ENCODE results near the gene RPL39L.

Gene RPL39L

DNA sequence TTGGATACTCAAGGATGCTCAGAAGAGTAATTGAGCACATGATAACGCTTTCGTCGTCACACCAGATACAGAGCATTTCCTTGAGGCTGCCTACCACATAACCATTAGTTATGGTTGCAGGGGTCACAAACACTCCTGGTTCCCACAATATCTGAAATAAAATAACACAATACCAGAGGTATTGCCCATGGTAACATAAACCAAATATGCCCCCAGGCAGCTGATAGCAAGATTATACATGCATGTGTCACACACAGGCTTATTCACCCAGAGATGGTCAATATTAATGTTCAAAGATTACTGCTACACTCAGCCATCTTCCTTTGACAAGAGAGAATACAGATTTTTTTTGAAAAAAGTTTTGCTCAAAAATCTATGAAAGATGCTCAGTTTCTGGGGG lies 7.3 kb downstream of the RPL39L start:
- CTCF ChIA-PET = interaction anchor here (0.5 to 1.1 kb wide), 4 partner anchors 19 to 32 kb away, joined by 3 to 8 read pairs (median 3); no protein-coding TSS in a partner anchor
- Histone ChIP-seq H3K9me3 (ENCODE audit: control insufficient read depth, insufficient read depth, low read depth, low read length) (no peaks in the 10 kb centered on the region), H3K36me3 (ENCODE audit: control insufficient read depth in 2 of 2, insufficient read depth in 1 of 2, low read length in 2 of 2) (peaks cover 0 to 11% of the 10 kb centered on the region in 2 experiments; a peak in 1 of 3 replicates), H3K4me1 (ENCODE audit: control insufficient read depth, insufficient read depth, low read length) (no peaks in the 10 kb centered on the region), H3K27ac (ENCODE audit: extremely low read depth, low read depth, low read length) (no peak overlapping the region), H3K4me3 (ENCODE audit: low read depth, low read length) (no peak overlapping the region)
- TF ChIP-seq, protein P1, sequence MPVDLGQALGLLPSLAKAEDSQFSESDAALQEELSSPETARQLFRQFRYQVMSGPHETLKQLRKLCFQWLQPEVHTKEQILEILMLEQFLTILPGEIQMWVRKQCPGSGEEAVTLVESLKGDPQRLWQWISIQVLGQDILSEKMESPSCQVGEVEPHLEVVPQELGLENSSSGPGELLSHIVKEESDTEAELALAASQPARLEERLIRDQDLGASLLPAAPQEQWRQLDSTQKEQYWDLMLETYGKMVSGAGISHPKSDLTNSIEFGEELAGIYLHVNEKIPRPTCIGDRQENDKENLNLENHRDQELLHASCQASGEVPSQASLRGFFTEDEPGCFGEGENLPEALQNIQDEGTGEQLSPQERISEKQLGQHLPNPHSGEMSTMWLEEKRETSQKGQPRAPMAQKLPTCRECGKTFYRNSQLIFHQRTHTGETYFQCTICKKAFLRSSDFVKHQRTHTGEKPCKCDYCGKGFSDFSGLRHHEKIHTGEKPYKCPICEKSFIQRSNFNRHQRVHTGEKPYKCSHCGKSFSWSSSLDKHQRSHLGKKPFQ (tag by site-specific recombination; IDR thresholded peaks at IDR 0.05) = no peak
- TF ChIP-seq, protein P2, sequence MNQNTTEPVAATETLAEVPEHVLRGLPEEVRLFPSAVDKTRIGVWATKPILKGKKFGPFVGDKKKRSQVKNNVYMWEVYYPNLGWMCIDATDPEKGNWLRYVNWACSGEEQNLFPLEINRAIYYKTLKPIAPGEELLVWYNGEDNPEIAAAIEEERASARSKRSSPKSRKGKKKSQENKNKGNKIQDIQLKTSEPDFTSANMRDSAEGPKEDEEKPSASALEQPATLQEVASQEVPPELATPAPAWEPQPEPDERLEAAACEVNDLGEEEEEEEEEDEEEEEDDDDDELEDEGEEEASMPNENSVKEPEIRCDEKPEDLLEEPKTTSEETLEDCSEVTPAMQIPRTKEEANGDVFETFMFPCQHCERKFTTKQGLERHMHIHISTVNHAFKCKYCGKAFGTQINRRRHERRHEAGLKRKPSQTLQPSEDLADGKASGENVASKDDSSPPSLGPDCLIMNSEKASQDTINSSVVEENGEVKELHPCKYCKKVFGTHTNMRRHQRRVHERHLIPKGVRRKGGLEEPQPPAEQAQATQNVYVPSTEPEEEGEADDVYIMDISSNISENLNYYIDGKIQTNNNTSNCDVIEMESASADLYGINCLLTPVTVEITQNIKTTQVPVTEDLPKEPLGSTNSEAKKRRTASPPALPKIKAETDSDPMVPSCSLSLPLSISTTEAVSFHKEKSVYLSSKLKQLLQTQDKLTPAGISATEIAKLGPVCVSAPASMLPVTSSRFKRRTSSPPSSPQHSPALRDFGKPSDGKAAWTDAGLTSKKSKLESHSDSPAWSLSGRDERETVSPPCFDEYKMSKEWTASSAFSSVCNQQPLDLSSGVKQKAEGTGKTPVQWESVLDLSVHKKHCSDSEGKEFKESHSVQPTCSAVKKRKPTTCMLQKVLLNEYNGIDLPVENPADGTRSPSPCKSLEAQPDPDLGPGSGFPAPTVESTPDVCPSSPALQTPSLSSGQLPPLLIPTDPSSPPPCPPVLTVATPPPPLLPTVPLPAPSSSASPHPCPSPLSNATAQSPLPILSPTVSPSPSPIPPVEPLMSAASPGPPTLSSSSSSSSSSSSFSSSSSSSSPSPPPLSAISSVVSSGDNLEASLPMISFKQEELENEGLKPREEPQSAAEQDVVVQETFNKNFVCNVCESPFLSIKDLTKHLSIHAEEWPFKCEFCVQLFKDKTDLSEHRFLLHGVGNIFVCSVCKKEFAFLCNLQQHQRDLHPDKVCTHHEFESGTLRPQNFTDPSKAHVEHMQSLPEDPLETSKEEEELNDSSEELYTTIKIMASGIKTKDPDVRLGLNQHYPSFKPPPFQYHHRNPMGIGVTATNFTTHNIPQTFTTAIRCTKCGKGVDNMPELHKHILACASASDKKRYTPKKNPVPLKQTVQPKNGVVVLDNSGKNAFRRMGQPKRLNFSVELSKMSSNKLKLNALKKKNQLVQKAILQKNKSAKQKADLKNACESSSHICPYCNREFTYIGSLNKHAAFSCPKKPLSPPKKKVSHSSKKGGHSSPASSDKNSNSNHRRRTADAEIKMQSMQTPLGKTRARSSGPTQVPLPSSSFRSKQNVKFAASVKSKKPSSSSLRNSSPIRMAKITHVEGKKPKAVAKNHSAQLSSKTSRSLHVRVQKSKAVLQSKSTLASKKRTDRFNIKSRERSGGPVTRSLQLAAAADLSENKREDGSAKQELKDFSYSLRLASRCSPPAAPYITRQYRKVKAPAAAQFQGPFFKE (tag by site-specific recombination; IDR thresholded peaks at IDR 0.05; ENCODE audit: borderline replicate concordance) = no peak
- no peak for TF ChIP-seq ZNF560 (tag by site-specific recombination; IDR thresholded peaks at IDR 0.05; ENCODE audit: borderline replicate concordance)
- TF ChIP-seq, protein P3, sequence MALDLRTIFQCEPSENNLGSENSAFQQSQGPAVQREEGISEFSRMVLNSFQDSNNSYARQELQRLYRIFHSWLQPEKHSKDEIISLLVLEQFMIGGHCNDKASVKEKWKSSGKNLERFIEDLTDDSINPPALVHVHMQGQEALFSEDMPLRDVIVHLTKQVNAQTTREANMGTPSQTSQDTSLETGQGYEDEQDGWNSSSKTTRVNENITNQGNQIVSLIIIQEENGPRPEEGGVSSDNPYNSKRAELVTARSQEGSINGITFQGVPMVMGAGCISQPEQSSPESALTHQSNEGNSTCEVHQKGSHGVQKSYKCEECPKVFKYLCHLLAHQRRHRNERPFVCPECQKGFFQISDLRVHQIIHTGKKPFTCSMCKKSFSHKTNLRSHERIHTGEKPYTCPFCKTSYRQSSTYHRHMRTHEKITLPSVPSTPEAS (tag by site-specific recombination; IDR thresholded peaks at IDR 0.05) = no peak
- TF ChIP-seq ZNF274 (IDR thresholded peaks at IDR 0.05; ENCODE audit: low read length) = no peak
- no peak for TF ChIP-seq ZNF274 (tag by site-specific recombination; IDR thresholded peaks at IDR 0.05; ENCODE audit: borderline replicate concordance)
- TF ChIP-seq, protein P4, sequence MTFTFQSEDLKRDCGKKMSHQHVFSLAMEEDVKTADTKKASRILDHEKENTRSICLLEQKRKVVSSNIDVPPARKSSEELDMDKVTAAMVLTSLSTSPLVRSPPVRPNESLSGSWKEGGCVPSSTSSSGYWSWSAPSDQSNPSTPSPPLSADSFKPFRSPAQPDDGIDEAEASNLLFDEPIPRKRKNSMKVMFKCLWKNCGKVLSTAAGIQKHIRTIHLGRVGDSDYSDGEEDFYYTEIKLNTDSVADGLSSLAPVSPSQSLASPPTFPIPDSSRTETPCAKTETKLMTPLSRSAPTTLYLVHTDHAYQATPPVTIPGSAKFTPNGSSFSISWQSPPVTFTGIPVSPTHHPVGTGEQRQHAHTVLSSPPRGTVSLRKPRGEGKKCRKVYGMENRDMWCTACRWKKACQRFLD (tag by site-specific recombination; IDR thresholded peaks at IDR 0.05) = no peak
- TF ChIP-seq ZNF19 (tag by site-specific recombination; IDR thresholded peaks at IDR 0.05; ENCODE audit: low read depth) = no peak
- no peak for TF ChIP-seq BCL11A (tag by site-specific recombination; IDR thresholded peaks at IDR 0.05; ENCODE audit: low read depth)
- POLR2A ChIA-PET = no interaction called here

DNA sequence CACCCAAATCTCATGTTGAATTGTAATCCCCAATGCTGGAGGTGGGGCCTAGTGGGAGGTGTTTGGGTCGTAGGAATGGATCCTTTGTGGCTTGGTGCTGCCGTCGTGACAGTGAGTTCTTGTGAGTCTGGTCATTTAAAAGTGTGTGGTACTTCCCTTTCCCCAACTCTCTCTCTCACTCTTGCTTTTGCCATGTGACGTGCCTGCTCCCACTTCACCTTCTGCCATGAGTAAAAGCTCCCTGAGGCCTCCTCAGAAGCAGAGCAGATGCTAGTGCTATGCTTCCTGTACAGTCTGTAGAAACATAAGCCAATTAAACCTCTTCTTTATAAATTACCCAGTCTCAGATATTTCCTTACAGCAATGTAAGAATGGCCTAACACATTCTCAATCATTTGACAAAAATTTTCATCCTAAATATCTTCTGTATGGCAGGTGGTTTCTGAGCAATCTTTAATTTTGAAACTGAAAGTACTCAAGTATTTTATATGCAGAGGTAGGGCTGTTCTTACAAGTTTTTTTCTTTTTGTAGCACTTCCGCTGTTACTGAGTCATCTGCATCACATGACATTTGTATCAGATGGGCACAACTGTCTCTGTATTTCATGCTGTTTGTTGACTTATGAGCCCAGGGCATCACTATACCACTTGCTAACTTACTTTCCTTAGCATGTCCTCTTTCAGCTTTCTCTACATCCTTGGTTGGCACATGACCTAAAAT lies 8.8 kb downstream of the RPL39L start:
- H3K9me3 ChIP-seq (ENCODE audit: control insufficient read depth, insufficient read depth, low read depth, low read length) = no peaks in the 10 kb centered on the region
- no peak overlapping the region for H3K4me3 ChIP-seq (ENCODE audit: low read depth, low read length)
- H3K36me3 ChIP-seq (ENCODE audit: control insufficient read depth in 2 of 2, insufficient read depth in 1 of 2, low read length in 2 of 2) = peaks cover 0 to 8% of the 10 kb centered on the region in 2 experiments; a peak in 1 of 3 replicates
- H3K27ac ChIP-seq (ENCODE audit: extremely low read depth, low read depth, low read length) = no peak overlapping the region
- ChIA-PET CTCF (no interaction called here), POLR2A (no interaction called here)
- H3K4me1 ChIP-seq (ENCODE audit: control insufficient read depth, insufficient read depth, low read length) = no peaks in the 10 kb centered on the region
- TF ChIP-seq RBAK (tag by site-specific recombination; IDR thresholded peaks at IDR 0.05) = no peak
- TF ChIP-seq PRDM1 (tag by site-specific recombination; IDR thresholded peaks at IDR 0.05) = peak; percentile 62
- peak; percentile 69; the same call in 1 of the 2 replicates for TF ChIP-seq ZNF677 (tag by site-specific recombination; IDR thresholded peaks at IDR 0.05)
- TF ChIP-seq, protein P5, sequence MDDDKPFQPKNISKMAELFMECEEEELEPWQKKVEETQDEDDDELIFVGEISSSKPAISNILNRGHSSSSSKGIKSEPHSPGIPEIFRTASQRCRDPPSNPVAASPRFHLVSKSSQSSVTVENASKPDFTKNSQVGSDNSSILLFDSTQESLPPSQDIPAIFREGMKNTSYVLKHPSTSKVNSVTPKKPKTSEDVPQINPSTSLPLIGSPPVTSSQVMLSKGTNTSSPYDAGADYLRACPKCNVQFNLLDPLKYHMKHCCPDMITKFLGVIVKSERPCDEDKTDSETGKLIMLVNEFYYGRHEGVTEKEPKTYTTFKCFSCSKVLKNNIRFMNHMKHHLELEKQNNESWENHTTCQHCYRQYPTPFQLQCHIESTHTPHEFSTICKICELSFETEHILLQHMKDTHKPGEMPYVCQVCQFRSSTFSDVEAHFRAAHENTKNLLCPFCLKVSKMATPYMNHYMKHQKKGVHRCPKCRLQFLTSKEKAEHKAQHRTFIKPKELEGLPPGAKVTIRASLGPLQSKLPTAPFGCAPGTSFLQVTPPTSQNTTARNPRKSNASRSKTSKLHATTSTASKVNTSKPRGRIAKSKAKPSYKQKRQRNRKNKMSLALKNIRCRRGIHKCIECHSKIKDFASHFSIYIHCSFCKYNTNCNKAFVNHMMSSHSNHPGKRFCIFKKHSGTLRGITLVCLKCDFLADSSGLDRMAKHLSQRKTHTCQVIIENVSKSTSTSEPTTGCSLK (tag by site-specific recombination; IDR thresholded peaks at IDR 0.05) = no peak
